Ascending aorta (tissue), 2 donors: ENCODE results near the gene SMIM22. TPM values are rescaled to one million over a fixed set of nuclear protein-coding genes. Genes with fewer than 3 reads are reported as not detected.

Experiments
- DNase-seq, 2 donors: peaks; one replicate each; pipeline ENCODE4 v3.0.0-alpha.2; 2019; ENCODE audit warnings: low spot score in 2 of 2
- H3K27ac ChIP-seq, 2 donors: fragments of 200-600 bp; sonication (generic); one replicate each; pipeline ENCODE4 v1.5.1; 2016 to 2017; ENCODE audit warnings: mild to moderate bottlenecking in 1 of 2
- H3K27me3 ChIP-seq: fragments of 200-600 bp; sonication (generic); one replicate; pipeline ENCODE4 v1.5.1; 2017
- H3K36me3 ChIP-seq, 2 donors: fragments of 200-600 bp; sonication (generic); one replicate each; pipeline ENCODE4 v1.5.1; 2016
- H3K4me1 ChIP-seq, 2 donors: fragments of 200-600 bp; sonication (generic); one replicate each; pipeline ENCODE4 v1.5.1; 2016 to 2017; ENCODE audit warnings: mild to moderate bottlenecking in 1 of 2
- H3K4me3 ChIP-seq, 2 donors: fragments of 200-600 bp; sonication (generic); one replicate each; pipeline ENCODE4 v1.5.1; 2016 to 2017; ENCODE audit warnings: mild to moderate bottlenecking in 1 of 2
- H3K9me3 ChIP-seq, 2 donors: fragments of 200-600 bp; sonication (generic); one replicate each; pipeline ENCODE4 v1.5.1; 2016
- intact Hi-C: fragments of 100-400 bp; cut with DNase I; formaldehyde crosslinking; loops from one replicate; pipeline ENCODE4 v1.15.1; 2023
- total RNA-seq: library from RNA; depleted of rRNA; stranded (reverse); fragments of >200 nt; gene quantifications from one replicate; pipeline ENCODE4 v1.1.0, GENCODE V29; 2016
- TF ChIP-seq, protein P1 (sequence below), 3 experiments: fragments of 200-600 bp in 2 of 3; fragments of 450-650 bp in 1 of 3; sonication (generic) in 2 of 3; IDR thresholded peaks; one replicate each; pipeline ENCODE4 v1.5.1; 2016 to 2019; ENCODE audit warnings: antibody characterized with exemption in 3 of 3, mild to moderate bottlenecking in 1 of 3, moderate library complexity in 1 of 3

SMIM22 gene
- total RNA-seq, 1 donor from 2014 or later, result not detected

DNA sequence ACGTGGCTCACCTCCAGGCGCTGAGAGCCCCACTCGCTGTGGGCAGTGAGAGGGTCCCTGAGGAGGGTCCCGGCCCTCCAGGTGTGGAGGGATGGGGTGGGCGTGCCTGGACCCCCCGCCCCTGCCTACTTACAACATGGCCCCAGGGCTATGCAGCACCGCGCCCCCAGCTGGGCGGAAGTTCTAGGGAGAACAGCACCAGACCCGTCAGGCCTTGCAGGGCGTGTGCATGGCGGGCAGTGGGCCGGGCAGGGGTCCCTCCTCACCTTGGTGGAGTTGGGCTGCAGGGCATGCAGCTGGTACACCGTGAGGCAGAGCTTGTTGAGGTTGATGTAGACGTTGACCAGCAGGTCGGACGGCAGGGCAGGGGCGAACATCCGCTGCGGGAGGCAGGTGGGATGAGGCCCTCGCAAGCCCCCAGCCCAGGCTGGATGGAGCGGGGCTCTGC, 2.7 kb downstream of the SMIM22 start:
- peaks cover 12% of the 10 kb centered on the region in 2 donors for H3K36me3 ChIP-seq
- TF ChIP-seq, protein P1, sequence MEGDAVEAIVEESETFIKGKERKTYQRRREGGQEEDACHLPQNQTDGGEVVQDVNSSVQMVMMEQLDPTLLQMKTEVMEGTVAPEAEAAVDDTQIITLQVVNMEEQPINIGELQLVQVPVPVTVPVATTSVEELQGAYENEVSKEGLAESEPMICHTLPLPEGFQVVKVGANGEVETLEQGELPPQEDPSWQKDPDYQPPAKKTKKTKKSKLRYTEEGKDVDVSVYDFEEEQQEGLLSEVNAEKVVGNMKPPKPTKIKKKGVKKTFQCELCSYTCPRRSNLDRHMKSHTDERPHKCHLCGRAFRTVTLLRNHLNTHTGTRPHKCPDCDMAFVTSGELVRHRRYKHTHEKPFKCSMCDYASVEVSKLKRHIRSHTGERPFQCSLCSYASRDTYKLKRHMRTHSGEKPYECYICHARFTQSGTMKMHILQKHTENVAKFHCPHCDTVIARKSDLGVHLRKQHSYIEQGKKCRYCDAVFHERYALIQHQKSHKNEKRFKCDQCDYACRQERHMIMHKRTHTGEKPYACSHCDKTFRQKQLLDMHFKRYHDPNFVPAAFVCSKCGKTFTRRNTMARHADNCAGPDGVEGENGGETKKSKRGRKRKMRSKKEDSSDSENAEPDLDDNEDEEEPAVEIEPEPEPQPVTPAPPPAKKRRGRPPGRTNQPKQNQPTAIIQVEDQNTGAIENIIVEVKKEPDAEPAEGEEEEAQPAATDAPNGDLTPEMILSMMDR (IDR thresholded peaks at IDR 0.05), result no peak
- intact Hi-C loops, result no loop called here

DNA sequence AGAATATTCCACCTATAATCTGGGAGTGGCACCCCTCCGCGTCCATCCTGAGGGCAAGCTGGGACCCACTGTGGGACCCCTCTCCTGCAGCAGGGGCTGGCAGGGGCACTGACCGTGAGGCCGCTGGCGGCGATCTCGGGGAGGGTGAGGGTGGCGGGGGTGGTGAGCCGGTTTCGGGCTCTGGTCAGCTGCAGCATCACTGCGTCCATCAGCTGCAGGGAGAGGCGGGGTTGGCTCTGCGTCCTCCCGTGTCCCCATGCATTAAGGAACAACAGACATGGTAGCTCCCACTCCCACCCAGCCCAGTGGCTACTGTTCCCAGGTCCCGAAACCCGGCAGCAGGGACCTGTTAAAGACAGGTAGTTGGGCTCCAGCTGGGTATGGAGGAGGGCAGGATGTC, 3.3 kb downstream of the SMIM22 start:
- H3K27ac ChIP-seq, result no peak overlapping the region
- no peak overlapping the region for H3K4me3 ChIP-seq
- H3K9me3 ChIP-seq, result no peaks in the 10 kb centered on the region
- peaks cover 4 to 9% of the 10 kb centered on the region in 2 donors for H3K4me1 ChIP-seq
- peaks cover 12% of the 10 kb centered on the region in 2 donors for H3K36me3 ChIP-seq
- TF ChIP-seq, protein P1 (IDR thresholded peaks at IDR 0.05), result no peak
- no peaks in the 10 kb centered on the region for H3K27me3 ChIP-seq
- no peak for DNase-seq
- intact Hi-C loops, result no loop called here

More for the DNA sequence above, 2.7 kb downstream of the SMIM22 start:
- Histone ChIP-seq H3K4me3 (no peak overlapping the region), H3K4me1 (peaks cover 4 to 9% of the 10 kb centered on the region in 2 donors), H3K9me3 (no peaks in the 10 kb centered on the region), H3K27ac (no peak overlapping the region), H3K27me3 (no peaks in the 10 kb centered on the region)
- DNase-seq, result no peak

DNA sequence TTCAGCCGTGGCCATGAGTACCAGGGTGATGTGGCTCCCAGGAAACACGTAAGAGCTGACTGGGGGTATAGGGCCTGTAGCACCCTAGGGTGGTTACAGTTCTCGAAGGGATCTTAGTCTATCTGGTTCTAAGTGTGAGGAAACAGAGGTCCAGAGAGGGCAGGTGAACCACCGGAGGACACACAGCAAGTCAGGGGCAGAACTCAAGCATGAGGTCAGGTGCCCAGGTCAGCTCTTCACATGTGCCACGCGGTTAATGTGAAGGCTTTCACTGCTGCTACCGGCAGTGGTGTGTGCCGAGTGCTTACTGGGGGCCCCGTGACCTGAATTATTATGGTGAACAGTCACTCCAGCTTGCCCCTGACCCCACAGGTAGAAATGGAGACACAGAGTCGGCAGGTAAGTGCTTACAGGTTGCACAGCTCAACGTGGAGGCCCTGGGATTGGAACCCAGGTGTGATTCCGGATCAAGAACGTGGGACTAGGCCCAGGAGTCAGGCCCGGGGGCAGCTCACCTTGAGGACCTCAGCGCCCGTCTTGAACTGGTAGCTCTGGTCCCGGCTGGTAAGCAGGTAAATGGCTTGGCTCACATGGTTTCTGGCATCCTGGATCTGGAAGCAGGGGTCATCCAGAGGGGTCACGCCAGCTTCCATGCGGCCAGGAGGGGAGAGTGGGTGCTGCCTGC, 4.1 kb downstream of the SMIM22 start:
- Histone ChIP-seq H3K27me3 (no peaks in the 10 kb centered on the region), H3K9me3 (no peaks in the 10 kb centered on the region), H3K4me3 (no peak overlapping the region), H3K4me1 (peaks cover 4 to 9% of the 10 kb centered on the region in 2 donors), H3K27ac (no peak overlapping the region), H3K36me3 (peaks cover 13 to 14% of the 10 kb centered on the region in 2 donors)
- TF ChIP-seq, protein P1 (IDR thresholded peaks at IDR 0.05), result no peak
- DNase-seq, result no peak
- intact Hi-C loops, result no loop called here

DNA sequence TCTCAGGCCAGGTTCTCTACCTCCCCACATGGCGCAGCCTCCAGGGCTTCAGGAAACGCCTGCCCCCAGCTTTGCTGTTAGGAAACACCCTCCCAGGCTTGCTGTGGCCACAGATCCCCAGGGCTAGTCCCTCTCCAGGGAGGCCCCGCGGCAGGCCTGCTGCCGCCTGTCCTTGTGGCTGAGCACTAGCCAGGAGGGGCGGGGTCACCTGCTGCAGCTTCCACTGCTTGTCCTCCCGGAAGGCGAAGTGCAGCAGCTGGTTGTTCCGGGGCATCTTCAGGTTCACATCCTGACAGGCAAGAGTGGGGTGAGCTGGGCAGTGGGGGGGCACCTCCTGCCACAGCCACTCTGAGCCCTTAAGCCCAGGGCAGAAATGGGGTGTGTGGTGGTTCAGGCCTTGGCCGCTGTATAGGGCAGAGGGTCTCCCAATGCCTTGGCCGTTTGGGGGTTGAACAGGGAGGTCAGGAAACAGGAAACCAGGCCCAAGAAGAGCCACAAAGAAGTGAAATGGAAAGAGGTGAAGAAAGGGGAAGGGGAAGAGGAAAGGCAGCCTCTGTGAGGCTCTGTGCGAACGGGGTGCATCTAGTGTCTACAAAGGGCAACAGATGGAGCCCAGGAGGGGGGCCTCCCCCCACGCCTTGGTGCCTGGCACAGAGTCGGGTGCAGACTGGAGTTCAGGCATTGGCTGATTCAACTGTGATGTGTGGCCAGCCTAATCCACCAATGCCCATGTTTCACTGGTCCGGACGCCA, 5.3 kb downstream of the SMIM22 start:
- H3K4me3 ChIP-seq, result no peak overlapping the region
- H3K36me3 ChIP-seq, result peaks cover 20 to 26% of the 10 kb centered on the region in 2 donors
- no peaks in the 10 kb centered on the region for H3K9me3 ChIP-seq
- H3K27me3 ChIP-seq, result no peaks in the 10 kb centered on the region
- DNase-seq, result no peak
- intact Hi-C loops, result no loop called here
- no peak overlapping the region for H3K27ac ChIP-seq
- TF ChIP-seq, protein P1 (IDR thresholded peaks at IDR 0.05), result no peak
- H3K4me1 ChIP-seq, result peaks cover 4 to 9% of the 10 kb centered on the region in 2 donors

DNA sequence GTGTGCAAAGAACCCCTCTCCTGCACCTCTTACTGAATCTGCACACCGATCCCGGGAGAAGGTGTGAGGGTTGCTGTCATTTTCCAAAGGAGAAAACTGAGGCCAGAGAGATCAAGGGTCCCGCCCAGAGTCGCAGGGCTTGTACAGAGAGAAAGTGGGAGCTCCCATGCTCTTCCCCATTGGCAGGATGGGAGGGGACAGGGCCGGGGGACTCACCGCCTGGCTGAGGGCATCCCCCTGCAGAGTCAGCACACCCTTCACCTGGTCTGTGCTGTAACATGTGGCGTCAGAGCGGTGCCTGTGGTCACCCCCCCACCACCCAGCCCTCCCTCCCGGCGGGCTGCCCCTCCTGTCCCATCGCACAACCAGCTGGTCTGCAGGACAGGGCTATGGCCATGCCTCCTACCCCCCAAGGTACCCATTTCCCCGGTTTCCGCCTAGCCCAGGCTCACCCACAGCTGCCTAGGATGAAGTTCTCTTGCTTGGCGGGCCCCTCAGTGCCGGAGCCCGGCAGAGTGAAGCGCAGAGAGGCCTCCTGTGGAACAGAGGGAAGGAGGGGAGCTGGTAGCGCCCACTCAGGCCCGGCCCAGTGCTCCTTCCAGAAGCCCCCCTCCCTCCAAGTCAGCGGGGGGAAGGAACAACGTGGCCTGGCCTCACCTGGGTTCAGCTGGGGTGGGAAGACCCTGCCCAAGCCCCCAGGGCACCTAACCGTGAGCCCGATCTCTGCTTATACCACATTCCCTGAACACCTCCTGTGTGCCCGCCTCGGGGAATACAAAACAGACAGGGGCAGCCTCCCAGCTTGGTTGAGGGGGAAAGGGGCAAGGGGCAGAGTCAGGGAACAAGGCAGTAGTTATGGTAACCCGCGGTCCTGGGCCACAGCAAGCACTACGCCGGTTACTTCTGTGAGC, 6.1 kb downstream of the SMIM22 start:
- peaks cover 4 to 9% of the 10 kb centered on the region in 2 donors for H3K4me1 ChIP-seq
- intact Hi-C loops, result no loop called here

More for the DNA sequence above, 6.1 kb downstream of the SMIM22 start:
- no peak for DNase-seq
- no peaks in the 10 kb centered on the region for H3K9me3 ChIP-seq
- H3K4me3 ChIP-seq, result peak overlapping the region; percentile 74 to 78
- H3K27ac ChIP-seq, result peak overlapping the region; percentile 67 to 69
- H3K36me3 ChIP-seq, result peaks cover 20 to 34% of the 10 kb centered on the region in 2 donors
- no peaks in the 10 kb centered on the region for H3K27me3 ChIP-seq
- TF ChIP-seq, protein P1 (IDR thresholded peaks at IDR 0.05), result no peak
